Endothelial cell of umbilical vein (primary cell): ENCODE data around the gene UGGT2.

Source experiments
- CTCF ChIP-seq, 2 donors: IDR thresholded peaks; 1 replicate in 1 of 2; 2 replicates in 1 of 2; pipeline ENCODE4 v1.5.1; 2011; ENCODE audit warnings: low read length in 2 of 2, mild to moderate bottlenecking in 2 of 2, moderate library complexity in 2 of 2, control low read depth in 1 of 2, inconsistent platforms in 1 of 2, low read depth in 1 of 2; ENCODE audit not compliant: insufficient read depth in 1 of 2; ENCODE audit errors: extremely low read depth in 1 of 2
- EZH2 ChIP-seq: IDR thresholded peaks from 2 replicates; pipeline ENCODE4 v1.6.1; 2012; ENCODE audit warnings: borderline replicate concordance, low read depth, mild to moderate bottlenecking, moderate library complexity, low read length, inconsistent platforms; ENCODE audit not compliant: severe bottlenecking
- FOS ChIP-seq: IDR thresholded peaks from 2 replicates; pipeline ENCODE4 v1.6.1; 2011; ENCODE audit warnings: mild to moderate bottlenecking, low read length, moderate library complexity, borderline replicate concordance; ENCODE audit not compliant: insufficient read depth
- GATA2 ChIP-seq: IDR thresholded peaks from 2 replicates; pipeline ENCODE4 v1.7.0; 2011; ENCODE audit warnings: low read depth, mild to moderate bottlenecking, moderate library complexity, mixed read lengths, low read length; ENCODE audit not compliant: insufficient read length, insufficient read depth
- JUN ChIP-seq: IDR thresholded peaks from 2 replicates; pipeline ENCODE4 v1.6.1; 2011; ENCODE audit warnings: borderline replicate concordance, low read depth; ENCODE audit not compliant: insufficient read length, insufficient read depth
- MYC ChIP-seq: IDR thresholded peaks from one replicate; pipeline ENCODE4 v1.6.1; 2011; ENCODE audit warnings: mild to moderate bottlenecking, low read depth, low read length
- POLR2A ChIP-seq: IDR thresholded peaks from 2 replicates; pipeline ENCODE4 v1.6.1; 2012; ENCODE audit warnings: low read depth, mild to moderate bottlenecking, control low read depth, low read length
- POLR2AphosphoS5 ChIP-seq: IDR thresholded peaks from 2 replicates; pipeline ENCODE4 v1.6.1; 2012; ENCODE audit warnings: low read depth, mild to moderate bottlenecking, control low read depth, low read length, moderate library complexity; ENCODE audit not compliant: insufficient read depth
- TF ChIP-seq, protein P1 (sequence below): IDR thresholded peaks from 2 replicates; pipeline ENCODE4 v1.6.1; 2011; ENCODE audit not compliant: insufficient read depth, insufficient read length

GRCh38 chr13:96065849-96066248, 12.6 kb upstream of the UGGT2 start:
- TF ChIP-seq GATA2 (no peak), CTCF (IDR thresholded peaks at IDR 0.05; ENCODE audit: extremely low read depth in 1 of 2, insufficient read depth in 1 of 2, low read depth in 1 of 2, low read length in 2 of 2) (no peak), POLR2A (no peak), POLR2AphosphoS5 (no peak), JUN (no peak), EZH2 (no peak), FOS (no peak), MYC (no peak)
- TF ChIP-seq, protein P1, sequence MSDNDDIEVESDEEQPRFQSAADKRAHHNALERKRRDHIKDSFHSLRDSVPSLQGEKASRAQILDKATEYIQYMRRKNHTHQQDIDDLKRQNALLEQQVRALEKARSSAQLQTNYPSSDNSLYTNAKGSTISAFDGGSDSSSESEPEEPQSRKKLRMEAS = no peak
